SK-N-SH treated with all-trans-retinoic acid at 6 μM for 48 hours (cell line): Measurements from ENCODE around the gene GATA5.

ENCODE experiments used
- ATAC-seq: fragments of 200-7000 bp; cut with Tn5 transposase; 3 replicates; pipeline ENCODE4 v1.9.1; 2020; ENCODE audit warnings: mild to moderate bottlenecking, moderate library complexity
- ARNTL ChIP-seq: fragments of 450-650 bp; formaldehyde crosslinking; IDR thresholded peaks from 2 replicates; pipeline ENCODE4 v1.5.0; 2020; ENCODE audit warnings: low read depth, mild to moderate bottlenecking, moderate library complexity, borderline replicate concordance
- BACH2 ChIP-seq: fragments of 250-450 bp; sonication (Bioruptor Pico); IDR thresholded peaks from 2 replicates; pipeline ENCODE4 v1.9.0; 2021; ENCODE audit warnings: mild to moderate bottlenecking, borderline replicate concordance
- CREB5 ChIP-seq: fragments of 250-450 bp; sonication (Bioruptor Pico); IDR thresholded peaks from 2 replicates; pipeline ENCODE4 v1.5.1; 2020; ENCODE audit warnings: low read depth, mild to moderate bottlenecking, moderate library complexity
- CSDC2 ChIP-seq: fragments of 250-450 bp; sonication (Bioruptor Pico); IDR thresholded peaks from 2 replicates; pipeline ENCODE4 v1.5.0; 2020; ENCODE audit warnings: mild to moderate bottlenecking, moderate library complexity
- ISL1 ChIP-seq: fragments of 250-450 bp; sonication (Bioruptor Pico); IDR thresholded peaks from 2 replicates; pipeline ENCODE4 v2.1.2; 2022; ENCODE audit warnings: mild to moderate bottlenecking, moderate library complexity
- PATZ1 ChIP-seq: fragments of 250-450 bp; sonication (Bioruptor Pico); IDR thresholded peaks from 2 replicates; pipeline ENCODE4 v1.8.0; 2020; ENCODE audit warnings: mild to moderate bottlenecking, moderate library complexity, borderline replicate concordance
- PPARA ChIP-seq: fragments of 250-450 bp; sonication (Bioruptor Pico); IDR thresholded peaks from 2 replicates; pipeline ENCODE4 v1.5.0; 2020; ENCODE audit warnings: mild to moderate bottlenecking, borderline replicate concordance
- RARB ChIP-seq: fragments of 250-450 bp; sonication (Bioruptor Pico); IDR thresholded peaks from 2 replicates; pipeline ENCODE4 v1.8.0; 2021; ENCODE audit warnings: mild to moderate bottlenecking, moderate library complexity
- SNAI2 ChIP-seq: fragments of 250-450 bp; sonication (Bioruptor Pico); IDR thresholded peaks from 2 replicates; pipeline ENCODE4 v1.5.0; 2020; ENCODE audit warnings: mild to moderate bottlenecking, moderate library complexity
- TOX ChIP-seq: fragments of 250-450 bp; sonication (Bioruptor Pico); IDR thresholded peaks from 2 replicates; pipeline ENCODE4 v1.8.0; 2021; ENCODE audit warnings: mild to moderate bottlenecking, moderate library complexity, borderline replicate concordance
- TSHZ2 ChIP-seq: fragments of 250-450 bp; sonication (Bioruptor Pico); IDR thresholded peaks from 2 replicates; pipeline ENCODE4 v1.5.0; 2020; ENCODE audit warnings: mild to moderate bottlenecking, moderate library complexity
- ZC3H10 ChIP-seq: fragments of 250-450 bp; sonication (Bioruptor Pico); IDR thresholded peaks from 2 replicates; pipeline ENCODE4 v1.5.1; 2021; ENCODE audit warnings: mild to moderate bottlenecking, moderate library complexity
- ZFP30 ChIP-seq: fragments of 450-650 bp; formaldehyde crosslinking; IDR thresholded peaks from 2 replicates; pipeline ENCODE4 v1.5.0; 2022; ENCODE audit warnings: mild to moderate bottlenecking, moderate library complexity
- ZNF565 ChIP-seq: fragments of 450-650 bp; formaldehyde crosslinking; conservative IDR thresholded peaks from 2 replicates; pipeline ENCODE4 v1.5.0; 2020; ENCODE audit warnings: low read depth, mild to moderate bottlenecking, moderate library complexity
- ZNF70 ChIP-seq: fragments of 450-650 bp; formaldehyde crosslinking; IDR thresholded peaks from 2 replicates; pipeline ENCODE4 v1.5.0; 2020; ENCODE audit warnings: mild to moderate bottlenecking, moderate library complexity
- ZNF8 ChIP-seq: fragments of 450-650 bp; formaldehyde crosslinking; IDR thresholded peaks from 2 replicates; pipeline ENCODE4 v1.5.0; 2020; ENCODE audit warnings: mild to moderate bottlenecking, moderate library complexity
- TF ChIP-seq, protein P1 (sequence below): fragments of 250-450 bp; sonication (Bioruptor Pico); IDR thresholded peaks from 2 replicates; pipeline ENCODE4 v1.5.1; 2021; ENCODE audit warnings: mild to moderate bottlenecking, moderate library complexity
- TF ChIP-seq, protein P2 (sequence below): fragments of 250-450 bp; sonication (Bioruptor Pico); IDR thresholded peaks from 2 replicates; pipeline ENCODE4 v1.8.0; 2021; ENCODE audit warnings: low read depth, mild to moderate bottlenecking, moderate library complexity, borderline replicate concordance

GATA5 gene

GRCh38 chr20:62453186-62453808, 22.5 kb downstream of the GATA5 start:
- TF ChIP-seq BACH2 (CRISPR knock-in tag) (no peak), CREB5 (CRISPR knock-in tag) (no peak), ZC3H10 (no peak), ZFP30 (CRISPR knock-in tag) (no peak), TSHZ2 (CRISPR knock-in tag) (no peak), RARB (CRISPR knock-in tag) (no peak), PPARA (CRISPR knock-in tag) (no peak), ZNF565 (no peak)
- no peak for ATAC-seq

DNA sequence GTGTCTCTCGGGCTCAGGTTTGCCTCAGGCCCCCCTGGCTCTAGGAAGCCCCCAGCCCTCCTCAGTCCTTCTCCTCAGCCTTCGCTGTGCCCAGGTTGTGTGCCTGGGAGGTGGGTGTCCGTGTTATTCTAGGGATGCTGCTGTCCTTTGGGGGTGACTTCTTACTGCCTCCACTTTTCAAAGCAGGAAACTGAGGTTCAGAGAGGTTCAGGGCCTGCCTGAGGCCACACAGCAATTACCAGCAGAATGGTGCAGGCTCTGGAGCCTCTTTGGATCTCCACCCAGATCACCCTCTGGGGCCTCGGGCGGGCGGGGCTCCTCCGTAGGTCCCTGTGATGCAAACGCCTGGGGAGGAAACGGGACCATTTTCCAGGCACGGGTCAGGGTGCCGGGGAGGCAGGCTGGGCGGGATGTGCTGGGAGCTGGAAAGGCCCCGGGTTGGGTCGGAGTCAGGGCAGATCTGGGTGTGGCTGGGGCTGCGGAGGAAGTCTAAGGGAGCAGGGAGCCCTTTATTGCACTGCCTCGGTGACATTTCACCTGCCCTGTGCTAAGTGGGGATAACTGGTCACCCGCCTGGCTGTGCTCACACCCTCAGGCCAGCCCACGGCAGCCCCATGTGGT, 23.2 kb downstream of the GATA5 start:
- TF ChIP-seq SNAI2 (CRISPR knock-in tag) (no peak), ARNTL (CRISPR knock-in tag) (no peak), TSHZ2 (CRISPR knock-in tag) (no peak), CSDC2 (CRISPR knock-in tag) (no peak), ISL1 (CRISPR knock-in tag) (no peak), ZC3H10 (no peak)
- TF ChIP-seq, protein P1, sequence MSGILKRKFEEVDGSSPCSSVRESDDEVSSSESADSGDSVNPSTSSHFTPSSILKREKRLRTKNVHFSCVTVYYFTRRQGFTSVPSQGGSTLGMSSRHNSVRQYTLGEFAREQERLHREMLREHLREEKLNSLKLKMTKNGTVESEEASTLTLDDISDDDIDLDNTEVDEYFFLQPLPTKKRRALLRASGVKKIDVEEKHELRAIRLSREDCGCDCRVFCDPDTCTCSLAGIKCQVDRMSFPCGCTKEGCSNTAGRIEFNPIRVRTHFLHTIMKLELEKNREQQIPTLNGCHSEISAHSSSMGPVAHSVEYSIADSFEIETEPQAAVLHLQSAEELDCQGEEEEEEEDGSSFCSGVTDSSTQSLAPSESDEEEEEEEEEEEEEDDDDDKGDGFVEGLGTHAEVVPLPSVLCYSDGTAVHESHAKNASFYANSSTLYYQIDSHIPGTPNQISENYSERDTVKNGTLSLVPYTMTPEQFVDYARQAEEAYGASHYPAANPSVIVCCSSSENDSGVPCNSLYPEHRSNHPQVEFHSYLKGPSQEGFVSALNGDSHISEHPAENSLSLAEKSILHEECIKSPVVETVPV (CRISPR knock-in tag), result no peak
- no peak for ATAC-seq

- no peak for TF ChIP-seq ZNF565
- TF ChIP-seq ZC3H10, result no peak
- no peak for TF ChIP-seq CREB5 (CRISPR knock-in tag)
- TF ChIP-seq, protein P2, sequence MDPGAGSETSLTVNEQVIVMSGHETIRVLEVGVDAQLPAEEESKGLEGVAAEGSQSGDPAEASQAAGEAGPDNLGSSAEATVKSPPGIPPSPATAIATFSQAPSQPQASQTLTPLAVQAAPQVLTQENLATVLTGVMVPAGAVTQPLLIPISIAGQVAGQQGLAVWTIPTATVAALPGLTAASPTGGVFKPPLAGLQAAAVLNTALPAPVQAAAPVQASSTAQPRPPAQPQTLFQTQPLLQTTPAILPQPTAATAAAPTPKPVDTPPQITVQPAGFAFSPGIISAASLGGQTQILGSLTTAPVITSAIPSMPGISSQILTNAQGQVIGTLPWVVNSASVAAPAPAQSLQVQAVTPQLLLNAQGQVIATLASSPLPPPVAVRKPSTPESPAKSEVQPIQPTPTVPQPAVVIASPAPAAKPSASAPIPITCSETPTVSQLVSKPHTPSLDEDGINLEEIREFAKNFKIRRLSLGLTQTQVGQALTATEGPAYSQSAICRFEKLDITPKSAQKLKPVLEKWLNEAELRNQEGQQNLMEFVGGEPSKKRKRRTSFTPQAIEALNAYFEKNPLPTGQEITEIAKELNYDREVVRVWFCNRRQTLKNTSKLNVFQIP, result no peak
- TF ChIP-seq ZNF70 (CRISPR knock-in tag), result no peak
- TF ChIP-seq BACH2 (CRISPR knock-in tag), result no peak
- TF ChIP-seq ZNF8, result no peak
- no peak for TF ChIP-seq TOX (CRISPR knock-in tag)
- no peak for TF ChIP-seq PATZ1
- no peak for ATAC-seq
Measured at GRCh38 chr20:62451970-62452369, 23.8 kb downstream of the GATA5 start.
